ENCODE data around the gene TNRC6B. TPM values are rescaled to one million over a fixed set of nuclear protein-coding genes. Genes with fewer than 3 reads are reported as not detected.

TNRC6B gene
- total and polyA plus RNA-seq, 2 experiments from 2014 or later: 46.9 to 87.8 TPM

GRCh38 chr22:40236131-40236665, 58.5 kb downstream of the TNRC6B start:
- TF ChIP-seq STAT1 (IDR thresholded peaks at IDR 0.05; ENCODE audit: unreplicated experiment) (no peak), EZH2 (IDR thresholded peaks at IDR 0.05; ENCODE audit: low read depth, unreplicated experiment) (no peak), ZNF114 (CRISPR knock-in tag; IDR thresholded peaks at IDR 0.05) (no peak), CREB1 (CRISPR knock-in tag; IDR thresholded peaks at IDR 0.05; ENCODE audit: low read depth) (no peak), NANOG (IDR thresholded peaks at IDR 0.05; ENCODE audit: borderline replicate concordance) (no peak), POLR2AphosphoS5 (IDR thresholded peaks at IDR 0.05; ENCODE audit: low read depth) (no peak), JUNB (IDR thresholded peaks at IDR 0.05; ENCODE audit: unreplicated experiment) (no peak), ZNF331 (CRISPR knock-in tag; IDR thresholded peaks at IDR 0.05; ENCODE audit: low read depth) (no peak), EZH2phosphoT487 (IDR thresholded peaks at IDR 0.05; ENCODE audit: unreplicated experiment) (no peak), ZNF462 (CRISPR knock-in tag; IDR thresholded peaks at IDR 0.05) (no peak), CTCF (conservative IDR thresholded peaks at IDR 0.05; ENCODE audit: low read depth in 2 of 2) (no peak)
- TF ChIP-seq, protein P1, sequence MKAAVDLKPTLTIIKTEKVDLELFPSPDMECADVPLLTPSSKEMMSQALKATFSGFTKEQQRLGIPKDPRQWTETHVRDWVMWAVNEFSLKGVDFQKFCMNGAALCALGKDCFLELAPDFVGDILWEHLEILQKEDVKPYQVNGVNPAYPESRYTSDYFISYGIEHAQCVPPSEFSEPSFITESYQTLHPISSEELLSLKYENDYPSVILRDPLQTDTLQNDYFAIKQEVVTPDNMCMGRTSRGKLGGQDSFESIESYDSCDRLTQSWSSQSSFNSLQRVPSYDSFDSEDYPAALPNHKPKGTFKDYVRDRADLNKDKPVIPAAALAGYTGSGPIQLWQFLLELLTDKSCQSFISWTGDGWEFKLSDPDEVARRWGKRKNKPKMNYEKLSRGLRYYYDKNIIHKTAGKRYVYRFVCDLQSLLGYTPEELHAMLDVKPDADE (IDR thresholded peaks at IDR 0.05): no peak
- TF ChIP-seq, protein P2, sequence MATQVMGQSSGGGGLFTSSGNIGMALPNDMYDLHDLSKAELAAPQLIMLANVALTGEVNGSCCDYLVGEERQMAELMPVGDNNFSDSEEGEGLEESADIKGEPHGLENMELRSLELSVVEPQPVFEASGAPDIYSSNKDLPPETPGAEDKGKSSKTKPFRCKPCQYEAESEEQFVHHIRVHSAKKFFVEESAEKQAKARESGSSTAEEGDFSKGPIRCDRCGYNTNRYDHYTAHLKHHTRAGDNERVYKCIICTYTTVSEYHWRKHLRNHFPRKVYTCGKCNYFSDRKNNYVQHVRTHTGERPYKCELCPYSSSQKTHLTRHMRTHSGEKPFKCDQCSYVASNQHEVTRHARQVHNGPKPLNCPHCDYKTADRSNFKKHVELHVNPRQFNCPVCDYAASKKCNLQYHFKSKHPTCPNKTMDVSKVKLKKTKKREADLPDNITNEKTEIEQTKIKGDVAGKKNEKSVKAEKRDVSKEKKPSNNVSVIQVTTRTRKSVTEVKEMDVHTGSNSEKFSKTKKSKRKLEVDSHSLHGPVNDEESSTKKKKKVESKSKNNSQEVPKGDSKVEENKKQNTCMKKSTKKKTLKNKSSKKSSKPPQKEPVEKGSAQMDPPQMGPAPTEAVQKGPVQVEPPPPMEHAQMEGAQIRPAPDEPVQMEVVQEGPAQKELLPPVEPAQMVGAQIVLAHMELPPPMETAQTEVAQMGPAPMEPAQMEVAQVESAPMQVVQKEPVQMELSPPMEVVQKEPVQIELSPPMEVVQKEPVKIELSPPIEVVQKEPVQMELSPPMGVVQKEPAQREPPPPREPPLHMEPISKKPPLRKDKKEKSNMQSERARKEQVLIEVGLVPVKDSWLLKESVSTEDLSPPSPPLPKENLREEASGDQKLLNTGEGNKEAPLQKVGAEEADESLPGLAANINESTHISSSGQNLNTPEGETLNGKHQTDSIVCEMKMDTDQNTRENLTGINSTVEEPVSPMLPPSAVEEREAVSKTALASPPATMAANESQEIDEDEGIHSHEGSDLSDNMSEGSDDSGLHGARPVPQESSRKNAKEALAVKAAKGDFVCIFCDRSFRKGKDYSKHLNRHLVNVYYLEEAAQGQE (IDR thresholded peaks at IDR 0.05; ENCODE audit: unreplicated experiment): no peak
- Mint-ChIP-seq H3K27me3 (ENCODE audit: insufficient read depth, low read depth, poor library complexity) (peaks cover 7% of the 10 kb centered on the region), H3K27ac (no peak overlapping the region), H3K4me1 (peaks cover 59% of the 10 kb centered on the region), H3K9me3 (no peaks in the 10 kb centered on the region), H3K36me3 (ENCODE audit: low read depth) (peaks cover 8% of the 10 kb centered on the region; the same call in 2 of the 3 replicates), H3K4me3 (no peak overlapping the region)
- no peak overlapping the region for H3K4me2 ChIP-seq
- peaks cover 100% of the 10 kb centered on the region for H3K79me2 ChIP-seq (replicated peaks; ENCODE audit: insufficient read depth)
- H3K27ac ChIP-seq (ENCODE audit: low read depth): no peak overlapping the region
- no peak for DNase-seq (ENCODE audit: low spot score)
- H3K4me1 ChIP-seq (ENCODE audit: insufficient read depth): peaks cover 23% of the 10 kb centered on the region
- no peak for ATAC-seq
- H2AFZ ChIP-seq: no peak overlapping the region
- H3F3A ChIP-seq (replicated peaks; ENCODE audit: low read depth): no peaks in the 10 kb centered on the region; the same call in 1 of the 2 replicates
- H4K20me1 ChIP-seq (replicated peaks; ENCODE audit: insufficient read depth): peaks cover 46% of the 10 kb centered on the region
- no peaks in the 10 kb centered on the region for H3K36me3 ChIP-seq (ENCODE audit: insufficient read depth)
- H3K27me3 ChIP-seq (ENCODE audit: insufficient read depth): no peaks in the 10 kb centered on the region
- H3K4me3 ChIP-seq: no peak overlapping the region
- no peaks in the 10 kb centered on the region for H3K9me2 ChIP-seq (ENCODE audit: insufficient read depth)

All from GM23338 (cell line).